ENCODE results near the gene DHRS4.
"Not testable (repeated sequence)": the region's sequence is repeated elsewhere in the genome, so short reads cannot be mapped to it uniquely, and the experiment has no call there.

- not testable (repeated sequence) for TF ChIP-seq SUZ12 (IDR thresholded peaks at IDR 0.05; ENCODE audit: extremely low read depth, insufficient read depth, insufficient read length); ZNF274 (IDR thresholded peaks at IDR 0.05; ENCODE audit: low read depth, low read length); YY1 (IDR thresholded peaks at IDR 0.05; ENCODE audit: insufficient read depth, insufficient read length)
Measured at GRCh38 chr14:24006471-24006816, 52.9 kb downstream of the DHRS4 start.

Measured in NT2/D1 (cell line).